ENCODE data around the gene GSDMA.
"Not testable (repeated sequence)": the region's sequence is repeated elsewhere in the genome, so short reads cannot be mapped to it uniquely, and the experiment has no call there.

GSDMA gene

GRCh38 chr17:39929646-39930407 lies 33.0 kb upstream of the GSDMA start:
- DNase-seq: no peak

- no peak for DNase-seq
Measured at GRCh38 chr17:39933912-39934311, 28.9 kb upstream of the GSDMA start.

DNA sequence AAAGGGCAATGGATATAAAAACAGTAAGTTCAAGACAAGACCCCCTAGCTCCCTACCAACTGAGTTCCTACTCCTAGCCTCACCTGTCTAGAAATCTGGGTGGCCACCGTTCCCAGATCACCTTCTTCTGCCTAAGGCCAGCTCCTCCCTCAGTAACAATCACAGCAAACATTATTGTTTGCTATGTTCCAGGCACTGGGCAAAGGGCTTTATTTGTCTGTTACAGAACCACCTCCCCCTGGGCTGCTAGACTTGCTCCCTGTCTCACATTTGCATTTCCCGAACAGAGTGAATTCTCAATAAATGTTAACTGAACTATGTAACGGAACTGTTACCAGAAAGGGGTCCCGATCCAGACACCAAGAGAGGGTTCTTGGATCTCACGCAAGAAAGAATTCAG lies 28.5 kb upstream of the GSDMA start:
- no peak for DNase-seq

GRCh38 chr17:39935909-39936308 lies 26.9 kb upstream of the GSDMA start:
- DNase-seq: no peak

GRCh38 chr17:39937447-39937846 lies 25.4 kb upstream of the GSDMA start:
- DNase-seq: no peak

- DNase-seq: no peak
Measured at GRCh38 chr17:39938140-39938869, 24.5 kb upstream of the GSDMA start.

GRCh38 chr17:39939106-39939505 lies 23.7 kb upstream of the GSDMA start:
- DNase-seq: no peak

GRCh38 chr17:39939588-39940419 lies 23.0 kb upstream of the GSDMA start:
- DNase-seq: peak in 3 of 6 experiments; percentile 17 to 73 (median 35)

DNA sequence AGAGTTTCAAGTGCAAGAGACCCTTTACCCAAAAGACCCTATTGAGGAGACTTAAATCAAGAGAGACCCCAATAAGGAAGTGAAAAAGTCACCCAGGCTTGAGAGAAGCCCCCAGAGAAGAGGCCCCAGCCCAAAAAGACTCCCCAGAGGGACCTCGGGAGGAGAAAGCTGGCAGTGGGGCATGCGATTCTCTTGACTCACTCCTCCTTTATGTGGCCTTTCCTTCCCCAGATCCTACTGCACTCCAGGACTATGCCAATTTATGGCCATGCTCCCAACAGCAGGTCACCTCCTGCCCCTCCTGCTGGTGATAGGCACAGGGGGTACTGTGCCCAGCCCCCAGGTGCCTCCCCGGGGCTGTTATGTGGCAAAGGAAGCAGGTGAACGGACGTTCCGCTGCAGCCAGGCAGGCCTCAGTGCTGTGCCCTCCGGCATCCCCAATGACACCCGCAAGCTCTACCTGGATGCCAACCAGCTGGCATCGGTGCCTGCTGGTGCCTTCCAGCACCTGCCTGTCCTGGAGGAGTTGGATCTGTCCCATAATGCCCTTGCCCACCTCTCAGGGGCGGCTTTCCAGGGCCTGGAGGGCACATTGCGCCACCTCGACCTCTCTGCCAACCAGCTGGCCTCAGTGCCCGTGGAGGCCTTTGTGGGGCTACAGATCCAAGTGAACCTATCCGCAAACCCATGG lies 19.0 kb upstream of the GSDMA start:
- no peak for DNase-seq

DNA sequence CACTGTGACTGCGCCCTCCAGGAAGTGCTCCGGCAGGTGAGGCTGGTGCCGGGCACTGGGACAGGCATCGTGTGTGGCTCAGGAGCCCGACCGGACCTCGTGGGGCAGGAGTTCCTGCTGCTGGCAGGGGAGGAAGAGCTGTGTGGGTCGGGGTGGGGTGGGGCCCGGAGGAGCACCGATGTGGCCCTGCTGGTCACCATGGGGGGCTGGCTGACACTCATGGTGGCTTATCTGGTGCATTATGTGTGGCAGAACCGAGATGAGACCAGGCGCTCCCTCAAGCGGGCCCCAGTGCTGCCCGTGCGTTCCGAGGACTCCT lies 18.5 kb upstream of the GSDMA start:
- no peak for DNase-seq

- no peak for DNase-seq
Measured at GRCh38 chr17:39946551-39947330, 16.1 kb upstream of the GSDMA start.

DNA sequence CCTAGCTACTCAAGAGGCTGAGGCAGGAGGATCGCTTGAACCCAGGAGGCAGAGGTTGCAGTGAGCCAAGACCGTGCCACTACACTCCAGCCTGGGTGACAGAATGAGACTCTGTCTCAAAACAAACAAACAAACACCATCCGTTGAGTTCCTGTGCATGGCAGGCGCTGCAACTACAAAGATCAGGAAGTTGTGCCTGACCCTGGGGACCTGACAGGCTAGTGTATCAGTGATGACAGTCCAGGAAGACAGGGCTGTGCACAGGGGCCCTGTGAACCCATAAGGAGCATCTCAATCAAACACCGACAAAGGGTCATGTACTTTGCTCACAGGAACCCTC lies 14.3 kb upstream of the GSDMA start:
- DNase-seq: not testable (repeated sequence)

DNA sequence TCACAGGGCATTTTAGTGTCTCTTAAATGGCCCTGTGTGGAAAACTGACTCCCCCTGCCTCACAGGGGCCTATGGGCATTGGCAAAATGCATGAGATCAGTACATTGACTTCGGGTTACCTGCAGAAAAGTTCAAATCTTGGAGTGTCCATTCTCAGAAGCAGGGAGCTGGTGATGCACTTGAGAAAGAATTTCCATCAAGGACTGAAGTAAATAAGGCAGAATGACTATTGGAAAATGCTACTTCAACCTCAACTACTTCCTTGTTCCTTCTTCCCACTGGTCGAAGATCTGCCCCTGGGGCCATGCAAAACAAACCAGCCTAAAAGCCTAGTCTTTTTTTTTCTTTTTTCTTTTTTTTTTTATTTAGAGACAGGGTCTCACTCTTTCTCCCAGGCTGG lies 13.8 kb upstream of the GSDMA start:
- DNase-seq: no peak

DNA sequence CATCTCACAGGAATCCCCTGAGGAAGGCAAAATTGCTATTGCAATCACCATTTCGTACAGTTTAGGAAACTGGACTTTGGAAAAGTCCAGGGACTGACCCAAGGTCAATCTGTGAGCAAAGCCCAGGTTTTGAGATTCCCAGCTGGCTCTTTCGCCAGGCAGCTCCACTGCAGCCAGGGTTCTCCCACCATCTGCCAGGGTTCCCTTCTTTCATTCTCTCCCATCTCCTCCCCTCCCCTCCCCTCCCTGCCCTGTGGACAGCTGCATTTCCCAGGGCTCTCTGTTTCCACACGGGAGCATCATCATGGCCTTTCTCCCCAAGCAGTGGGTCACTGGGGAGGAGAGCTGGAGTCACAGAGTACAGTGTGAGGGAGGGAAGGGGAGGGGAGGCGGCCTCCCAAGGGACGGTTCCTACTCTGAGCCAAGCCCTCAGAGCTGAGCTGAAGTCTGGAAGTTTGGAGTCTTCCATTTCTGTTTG lies 11.9 kb upstream of the GSDMA start:
- DNase-seq: no peak

DNA sequence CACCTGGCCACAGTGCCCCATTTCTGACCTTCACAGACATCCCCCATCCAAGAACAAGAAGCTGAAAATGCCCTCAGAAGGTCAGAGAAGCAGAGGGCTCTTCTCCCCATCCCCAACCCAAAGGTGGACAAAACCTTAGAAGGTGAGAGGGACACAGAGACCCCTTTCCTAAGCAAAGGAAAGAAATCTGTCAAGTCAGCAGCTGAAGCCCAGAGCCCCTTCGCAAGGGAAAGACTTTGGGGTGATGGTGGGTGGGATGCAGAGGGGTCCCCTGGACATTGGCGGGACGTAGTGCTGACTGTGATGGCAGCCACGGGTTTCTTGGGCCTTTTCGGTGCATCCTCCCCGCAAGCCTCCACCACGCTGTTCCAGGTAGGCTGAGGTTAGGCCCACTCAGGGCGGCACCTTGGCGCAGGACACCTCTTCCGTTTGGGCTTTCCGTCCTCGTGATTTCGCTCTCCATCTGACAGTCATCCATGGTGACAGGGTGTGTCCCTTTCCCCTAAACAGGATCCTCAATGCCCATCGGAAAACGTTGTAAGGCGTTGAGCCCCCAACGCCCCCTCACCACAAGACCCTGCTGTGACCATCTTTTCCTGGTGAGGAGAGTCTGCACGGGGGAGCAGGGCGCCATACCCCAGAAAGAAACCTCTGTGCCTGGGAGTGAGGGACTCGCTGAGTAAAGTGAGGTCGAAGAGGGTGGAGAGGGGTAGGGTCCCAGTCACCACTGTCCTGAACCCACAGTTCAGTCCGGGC lies 10.7 kb upstream of the GSDMA start:
- DNase-seq: peak in 1 of 6 experiments; percentile 19

DNA sequence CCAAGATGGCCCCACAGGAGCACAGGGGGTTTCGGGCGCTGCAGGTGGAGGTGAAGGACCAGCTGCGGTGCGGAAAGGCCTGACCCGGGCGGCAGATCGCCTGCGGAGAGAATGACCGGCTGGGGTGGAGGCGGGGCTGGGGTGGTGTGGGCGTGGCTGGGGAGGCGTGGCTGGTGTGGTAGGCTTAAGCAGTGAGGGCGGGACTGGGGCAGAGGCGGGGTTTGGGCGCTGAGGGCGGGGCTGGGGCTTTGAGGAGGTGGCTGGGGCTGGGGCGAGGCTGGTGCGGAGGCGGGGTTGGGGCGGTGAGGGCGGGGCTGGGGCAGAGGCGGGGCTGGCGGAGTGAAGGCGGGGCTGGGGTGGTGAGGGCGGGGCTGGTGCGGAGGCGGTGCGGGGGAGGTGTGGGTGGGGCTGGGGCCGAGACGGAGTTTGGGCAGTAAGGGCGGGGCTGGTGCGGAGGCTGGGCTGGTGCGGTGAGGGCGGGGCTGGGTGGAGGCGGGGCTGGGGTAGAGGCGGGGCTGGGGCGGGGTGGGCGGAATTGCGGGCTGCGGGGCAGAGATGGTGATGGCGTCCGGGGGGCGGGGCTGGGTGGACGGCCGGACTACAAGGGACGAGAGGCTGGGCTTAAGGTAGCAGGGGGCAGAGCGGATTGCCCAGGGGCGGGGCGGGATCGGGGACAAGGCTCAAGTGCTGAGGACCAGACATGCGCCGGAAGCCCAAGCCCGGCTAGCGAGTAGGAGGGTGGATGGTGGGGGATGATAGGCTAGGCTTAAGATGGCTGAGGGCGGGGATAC lies 9.9 kb upstream of the GSDMA start:
- DNase-seq: peak; percentile 91 to 98 (median 94)

GRCh38 chr17:39953471-39953888 lies 9.3 kb upstream of the GSDMA start:
- no peak for DNase-seq

DNA sequence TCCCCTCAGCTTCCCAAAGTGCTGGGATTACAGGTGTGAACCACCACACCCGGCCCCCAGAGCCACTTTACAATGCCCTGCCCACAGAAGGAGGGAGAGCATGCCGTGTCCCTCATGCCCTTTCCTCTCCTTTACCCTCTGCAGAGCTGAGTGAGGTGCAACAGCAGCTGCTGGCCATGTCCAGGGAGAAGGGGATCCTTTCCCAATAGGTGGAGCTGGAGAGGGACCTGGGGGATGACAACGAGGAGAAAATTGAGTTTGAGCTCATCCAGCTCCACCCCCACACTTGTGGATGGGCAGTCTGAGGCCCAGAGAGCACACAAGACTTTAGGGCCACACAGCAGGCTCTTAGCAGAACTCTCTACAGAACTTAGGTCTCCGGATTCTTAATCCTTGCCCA lies 7.9 kb upstream of the GSDMA start:
- DNase-seq: no peak

GRCh38 chr17:39955726-39956225 lies 7.0 kb upstream of the GSDMA start:
- DNase-seq: no peak

GRCh38 chr17:39960524-39961041 lies 2.2 kb upstream of the GSDMA start:
- DNase-seq: no peak
